Loucy (cell line): Measurements from ENCODE around the gene POU2F1.

Experiments
- H2AFZ ChIP-seq: fragments of 200-600 bp; sonication (generic); 2 replicates; pipeline ENCODE4 v1.6.0; 2016; ENCODE audit warnings: antibody characterized with exemption, mild to moderate bottlenecking, low read length, moderate library complexity
- H3F3A ChIP-seq: fragments of 200-600 bp; 2 replicates; pipeline ENCODE4 v1.6.0; 2016; ENCODE audit warnings: antibody characterized with exemption, low read depth, mild to moderate bottlenecking
- H3K27me3 ChIP-seq: fragments of 200-600 bp; sonication (generic); 2 replicates; pipeline ENCODE4 v1.6.1; 2014; ENCODE audit warnings: low read length, mild to moderate bottlenecking; ENCODE audit not compliant: insufficient read depth, poor library complexity, severe bottlenecking
- H3K36me3 ChIP-seq: fragments of 200-600 bp; sonication (generic); 2 replicates; pipeline ENCODE4 v1.6.1; 2016; ENCODE audit warnings: low read length; ENCODE audit not compliant: insufficient read depth
- H3K4me1 ChIP-seq: fragments of 200-600 bp; sonication (generic); 2 replicates; pipeline ENCODE4 v1.5.1; 2014; ENCODE audit warnings: low read length, mild to moderate bottlenecking; ENCODE audit not compliant: insufficient read depth, poor library complexity, severe bottlenecking
- H3K4me2 ChIP-seq: fragments of 200-600 bp; sonication (generic); 2 replicates; pipeline ENCODE4 v1.6.0; 2014; ENCODE audit warnings: antibody characterized with exemption, low read length, low read depth, mild to moderate bottlenecking; ENCODE audit not compliant: poor library complexity, severe bottlenecking
- H3K4me3 ChIP-seq: fragments of 200-600 bp; sonication (generic); 2 replicates; pipeline ENCODE4 v1.5.1; 2014; ENCODE audit warnings: low read length, mild to moderate bottlenecking, mixed read lengths; ENCODE audit not compliant: poor library complexity, severe bottlenecking
- H3K79me2 ChIP-seq: fragments of 200-600 bp; sonication (generic); 2 replicates; pipeline ENCODE4 v1.6.1; 2014; ENCODE audit warnings: low read length; ENCODE audit not compliant: insufficient read depth
- H3K9ac ChIP-seq: fragments of 200-600 bp; sonication (generic); 2 replicates; pipeline ENCODE4 v1.6.0; 2014; ENCODE audit warnings: mild to moderate bottlenecking, low read depth, low read length, moderate library complexity; ENCODE audit not compliant: poor library complexity, severe bottlenecking
- H3K9me2 ChIP-seq: fragments of 200-600 bp; sonication (generic); replicated peaks from 2 replicates; pipeline ENCODE4 v1.6.1; 2016; ENCODE audit warnings: low read depth, low read length, mixed read lengths
- H3K9me3 ChIP-seq: fragments of 200-600 bp; sonication (generic); 2 replicates; pipeline ENCODE4 v1.6.1; 2014; ENCODE audit warnings: mild to moderate bottlenecking, antibody characterized with exemption, low read length, low read depth; ENCODE audit not compliant: insufficient read depth
- H4K20me1 ChIP-seq: fragments of 200-600 bp; sonication (generic); 2 replicates; pipeline ENCODE4 v1.6.0; 2014; ENCODE audit warnings: antibody characterized with exemption, low read length, mild to moderate bottlenecking; ENCODE audit not compliant: insufficient read depth, poor library complexity, severe bottlenecking
- EZH2phosphoT487 ChIP-seq: fragments of 200-600 bp; IDR thresholded peaks from 2 replicates; pipeline ENCODE4 v1.6.1; 2018; ENCODE audit warnings: antibody characterized with exemption, mild to moderate bottlenecking, moderate library complexity, borderline replicate concordance
- TF ChIP-seq, protein P1 (sequence below): fragments of 200-600 bp; sonication (generic); conservative IDR thresholded peaks from 2 replicates; pipeline ENCODE4 v1.5.1; 2014; ENCODE audit warnings: mild to moderate bottlenecking, antibody characterized with exemption, low read length

Gene POU2F1

DNA sequence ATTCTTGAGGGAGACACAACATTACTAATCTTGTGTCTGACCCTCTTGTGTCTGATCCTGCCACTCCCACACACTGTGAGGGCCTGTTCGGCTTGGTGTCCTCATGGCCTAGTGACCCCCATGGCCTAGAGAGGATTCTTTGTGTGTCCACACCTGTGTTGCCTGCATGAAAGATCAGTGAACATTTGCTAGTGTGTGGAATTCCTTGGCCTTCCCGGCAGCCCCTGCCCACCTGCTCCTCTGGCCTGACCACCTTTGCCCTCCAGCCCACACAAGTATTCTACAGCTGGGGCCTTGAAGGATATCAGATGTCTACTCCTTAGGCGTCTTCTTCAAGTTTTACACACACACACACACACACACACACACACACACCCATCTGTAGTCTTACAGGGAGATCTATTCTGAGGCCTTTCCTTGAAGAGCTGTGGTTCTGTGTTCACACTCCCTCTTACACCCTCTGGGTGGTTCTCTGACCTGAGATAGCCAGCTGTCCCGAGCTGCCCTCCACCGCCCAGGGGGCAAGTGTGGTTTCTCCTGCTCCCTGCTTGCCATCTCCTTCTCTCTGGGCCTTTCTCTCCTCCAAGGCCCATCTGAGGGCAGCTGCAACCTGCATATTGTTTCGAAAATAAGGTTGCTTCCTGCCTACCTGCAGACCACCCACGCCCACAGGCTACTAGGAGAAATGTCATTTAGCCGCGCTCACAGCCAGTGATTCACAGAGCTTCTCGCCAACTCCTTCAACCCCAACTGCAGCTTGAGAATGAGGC is 252.3 kb downstream of the POU2F1 start:
- Histone ChIP-seq H3K36me3 (peaks cover 11% of the 10 kb centered on the region; the same call in 1 of the 2 replicates), H3K9me2 (no peaks in the 10 kb centered on the region), H2AFZ (no peak overlapping the region), H3K9ac (peak overlapping the region; percentile 16), H3K79me2 (peaks cover 89% of the 10 kb centered on the region), H3K4me2 (peak overlapping the region; percentile 51), H4K20me1 (peaks cover 21% of the 10 kb centered on the region), H3F3A (0 out of 2 replicates have a peak, but pooled peaks cover 4% of the 10 kb centered on the region), H3K27me3 (no peaks in the 10 kb centered on the region), H3K9me3 (no peaks in the 10 kb centered on the region), H3K4me3 (no peak overlapping the region), H3K4me1 (peaks cover 30% of the 10 kb centered on the region)
- TF ChIP-seq, protein P1, sequence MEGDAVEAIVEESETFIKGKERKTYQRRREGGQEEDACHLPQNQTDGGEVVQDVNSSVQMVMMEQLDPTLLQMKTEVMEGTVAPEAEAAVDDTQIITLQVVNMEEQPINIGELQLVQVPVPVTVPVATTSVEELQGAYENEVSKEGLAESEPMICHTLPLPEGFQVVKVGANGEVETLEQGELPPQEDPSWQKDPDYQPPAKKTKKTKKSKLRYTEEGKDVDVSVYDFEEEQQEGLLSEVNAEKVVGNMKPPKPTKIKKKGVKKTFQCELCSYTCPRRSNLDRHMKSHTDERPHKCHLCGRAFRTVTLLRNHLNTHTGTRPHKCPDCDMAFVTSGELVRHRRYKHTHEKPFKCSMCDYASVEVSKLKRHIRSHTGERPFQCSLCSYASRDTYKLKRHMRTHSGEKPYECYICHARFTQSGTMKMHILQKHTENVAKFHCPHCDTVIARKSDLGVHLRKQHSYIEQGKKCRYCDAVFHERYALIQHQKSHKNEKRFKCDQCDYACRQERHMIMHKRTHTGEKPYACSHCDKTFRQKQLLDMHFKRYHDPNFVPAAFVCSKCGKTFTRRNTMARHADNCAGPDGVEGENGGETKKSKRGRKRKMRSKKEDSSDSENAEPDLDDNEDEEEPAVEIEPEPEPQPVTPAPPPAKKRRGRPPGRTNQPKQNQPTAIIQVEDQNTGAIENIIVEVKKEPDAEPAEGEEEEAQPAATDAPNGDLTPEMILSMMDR: no peak
- no peak for TF ChIP-seq EZH2phosphoT487

DNA sequence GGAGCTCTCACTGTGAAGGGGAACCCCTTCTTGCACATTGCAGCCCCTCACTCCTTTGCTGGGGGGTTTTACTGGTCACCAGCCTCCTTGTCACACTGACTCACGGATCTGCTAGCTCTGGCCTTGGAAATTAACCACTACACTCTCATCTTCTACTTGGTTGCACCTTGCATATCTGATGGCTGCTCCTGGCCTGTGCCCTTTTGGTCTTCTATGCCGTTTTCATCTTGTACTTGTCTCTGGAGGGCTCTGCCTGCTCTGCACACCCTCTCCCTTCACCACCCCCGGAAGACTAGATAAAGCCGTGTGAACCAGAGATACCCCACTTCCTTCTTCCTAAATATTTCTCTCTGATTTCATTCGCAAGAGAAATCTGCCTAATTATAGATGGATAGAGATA is 253.1 kb downstream of the POU2F1 start:
- H3K9me2 ChIP-seq: no peaks in the 10 kb centered on the region
- H3K4me3 ChIP-seq: peak overlapping the region; percentile 41
- peaks cover 14% of the 10 kb centered on the region for H4K20me1 ChIP-seq
- 0 out of 2 replicates have a peak, but pooled peaks cover 4% of the 10 kb centered on the region for H3F3A ChIP-seq
- H3K36me3 ChIP-seq: peaks cover 19% of the 10 kb centered on the region; the same call in 1 of the 2 replicates
- no peak overlapping the region for H2AFZ ChIP-seq
- H3K4me1 ChIP-seq: peaks cover 30% of the 10 kb centered on the region
- H3K9me3 ChIP-seq: no peaks in the 10 kb centered on the region
- H3K79me2 ChIP-seq: peaks cover 89% of the 10 kb centered on the region
- peak overlapping the region; percentile 51 for H3K4me2 ChIP-seq
- H3K27me3 ChIP-seq: no peaks in the 10 kb centered on the region
- H3K9ac ChIP-seq: peak overlapping the region; percentile 16
- TF ChIP-seq, protein P1: no peak
- no peak for TF ChIP-seq EZH2phosphoT487

DNA sequence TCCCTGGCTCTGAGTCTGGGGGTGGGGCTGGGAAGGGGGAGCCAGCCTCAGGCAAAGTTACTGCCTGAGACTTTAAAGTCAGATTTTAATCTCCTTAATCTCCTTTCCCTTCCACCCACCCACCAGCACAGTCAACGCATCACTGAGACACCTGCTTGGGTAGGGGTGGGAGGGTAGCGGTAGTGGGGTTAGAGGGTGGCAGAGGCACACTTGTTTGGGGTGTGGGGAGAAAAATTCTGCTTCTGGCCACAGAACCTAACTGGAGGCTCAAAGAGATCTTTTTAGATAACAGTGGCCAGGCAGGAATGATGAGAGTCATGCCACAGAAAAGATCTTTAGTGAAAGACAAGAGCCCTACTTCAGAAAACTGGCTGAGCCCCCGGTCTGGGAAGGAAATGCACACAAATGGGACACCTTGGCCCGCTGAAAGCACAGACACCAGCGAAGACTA is 253.5 kb downstream of the POU2F1 start:
- peak overlapping the region; percentile 51 for H3K4me2 ChIP-seq
- peaks cover 30% of the 10 kb centered on the region for H3K4me1 ChIP-seq
- no peaks in the 10 kb centered on the region for H3K27me3 ChIP-seq
- H3K9ac ChIP-seq: no peak overlapping the region
- H2AFZ ChIP-seq: no peak overlapping the region
- peaks cover 89% of the 10 kb centered on the region for H3K79me2 ChIP-seq
- H4K20me1 ChIP-seq: peaks cover 14% of the 10 kb centered on the region
- H3K4me3 ChIP-seq: peak overlapping the region; percentile 41
- H3K9me2 ChIP-seq: no peaks in the 10 kb centered on the region
- peaks cover 21% of the 10 kb centered on the region; the same call in 1 of the 2 replicates for H3K36me3 ChIP-seq
- H3K9me3 ChIP-seq: no peaks in the 10 kb centered on the region
- TF ChIP-seq, protein P1: no peak
- 0 out of 2 replicates have a peak, but pooled peaks cover 4% of the 10 kb centered on the region for H3F3A ChIP-seq
